ENCODE data around the gene PTP4A1. TPM values are rescaled to one million over a fixed set of nuclear protein-coding genes. Genes with fewer than 3 reads are reported as not detected.

PTP4A1 gene
- total and polyA plus RNA-seq, 2 donors from 2014 or later = 16.5 to 43.7 TPM

DNA sequence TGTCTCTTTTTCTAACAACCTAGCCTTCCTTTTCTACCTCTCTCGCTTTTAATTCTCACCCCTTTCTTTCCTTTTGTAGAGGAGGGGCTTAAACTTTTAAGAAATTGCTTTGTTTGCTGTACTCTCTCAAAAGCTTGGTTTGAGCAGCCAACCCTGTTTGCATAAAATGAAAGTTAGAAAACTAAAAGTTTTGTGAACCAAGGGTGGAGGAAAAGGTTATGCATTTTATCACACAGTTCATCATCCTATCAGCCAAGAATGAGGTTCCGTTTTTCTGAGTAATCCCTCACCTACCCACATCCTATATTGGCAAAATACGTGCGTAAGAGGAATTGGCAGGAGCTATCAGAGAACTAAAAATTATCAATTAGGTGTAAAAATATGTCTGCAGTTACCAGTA, 42.8 kb upstream of the PTP4A1 start:
- no peak overlapping the region for H3K27ac ChIP-seq (ENCODE audit: low read depth in 2 of 2, low read length in 2 of 2)
- FAIRE-seq (no peak), DNase-seq (no peak)
- intact Hi-C loops (cut with DNase I) = no loop called here
- no peaks in the 10 kb centered on the region for H3K9me3 ChIP-seq (ENCODE audit: control insufficient read depth in 2 of 3, insufficient read depth in 1 of 3, low read length in 3 of 3)
- no peaks in the 10 kb centered on the region for H3K36me3 ChIP-seq (ENCODE audit: control insufficient read depth in 2 of 3, insufficient read depth in 3 of 3, low read length in 3 of 3)
- H3K4me3 ChIP-seq (ENCODE audit: low read length in 3 of 3) = no peak overlapping the region
- no peaks in the 10 kb centered on the region for H3K4me1 ChIP-seq (ENCODE audit: control insufficient read depth in 2 of 3, insufficient read depth in 2 of 3, low read depth in 1 of 3, low read length in 3 of 3)
- no peaks in the 10 kb centered on the region for H3K27me3 ChIP-seq (ENCODE audit: control insufficient read depth, insufficient read depth, low read length)
- no peak overlapping the region for H3K9ac ChIP-seq (ENCODE audit: low read length in 3 of 3)
- TF ChIP-seq, protein P1, sequence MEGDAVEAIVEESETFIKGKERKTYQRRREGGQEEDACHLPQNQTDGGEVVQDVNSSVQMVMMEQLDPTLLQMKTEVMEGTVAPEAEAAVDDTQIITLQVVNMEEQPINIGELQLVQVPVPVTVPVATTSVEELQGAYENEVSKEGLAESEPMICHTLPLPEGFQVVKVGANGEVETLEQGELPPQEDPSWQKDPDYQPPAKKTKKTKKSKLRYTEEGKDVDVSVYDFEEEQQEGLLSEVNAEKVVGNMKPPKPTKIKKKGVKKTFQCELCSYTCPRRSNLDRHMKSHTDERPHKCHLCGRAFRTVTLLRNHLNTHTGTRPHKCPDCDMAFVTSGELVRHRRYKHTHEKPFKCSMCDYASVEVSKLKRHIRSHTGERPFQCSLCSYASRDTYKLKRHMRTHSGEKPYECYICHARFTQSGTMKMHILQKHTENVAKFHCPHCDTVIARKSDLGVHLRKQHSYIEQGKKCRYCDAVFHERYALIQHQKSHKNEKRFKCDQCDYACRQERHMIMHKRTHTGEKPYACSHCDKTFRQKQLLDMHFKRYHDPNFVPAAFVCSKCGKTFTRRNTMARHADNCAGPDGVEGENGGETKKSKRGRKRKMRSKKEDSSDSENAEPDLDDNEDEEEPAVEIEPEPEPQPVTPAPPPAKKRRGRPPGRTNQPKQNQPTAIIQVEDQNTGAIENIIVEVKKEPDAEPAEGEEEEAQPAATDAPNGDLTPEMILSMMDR (IDR thresholded peaks at IDR 0.05; ENCODE audit: borderline replicate concordance, extremely low read depth, insufficient read depth) = no peak

DNA sequence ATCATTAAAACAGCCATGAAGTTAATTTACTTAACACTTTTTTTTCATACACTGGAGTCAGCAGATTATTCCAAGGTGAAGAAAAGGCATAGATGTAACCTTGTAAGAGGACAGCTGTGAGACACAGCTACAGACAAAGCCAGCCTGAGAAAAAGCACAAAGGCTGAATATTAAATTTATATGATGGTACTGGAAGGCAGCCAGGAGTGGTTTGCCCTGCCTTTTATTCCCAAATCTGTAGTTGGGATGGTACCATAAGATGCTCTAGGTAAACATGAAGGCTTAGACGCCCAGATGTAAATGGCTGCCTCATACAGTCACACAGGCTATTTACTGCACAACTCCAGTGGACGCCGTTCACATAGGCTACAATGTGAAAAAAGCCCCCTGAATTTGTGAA, 42.1 kb upstream of the PTP4A1 start:
- H3K27me3 ChIP-seq (ENCODE audit: control insufficient read depth, insufficient read depth, low read length) = no peaks in the 10 kb centered on the region
- H3K4me3 ChIP-seq (ENCODE audit: low read length in 3 of 3) = no peak overlapping the region
- no peak for DNase-seq
- no peaks in the 10 kb centered on the region for H3K36me3 ChIP-seq (ENCODE audit: control insufficient read depth in 2 of 3, insufficient read depth in 3 of 3, low read length in 3 of 3)
- H3K27ac ChIP-seq (ENCODE audit: low read depth in 2 of 2, low read length in 2 of 2) = no peak overlapping the region
- H3K9ac ChIP-seq (ENCODE audit: low read length in 3 of 3) = no peak overlapping the region
- TF ChIP-seq, protein P1 (IDR thresholded peaks at IDR 0.05; ENCODE audit: borderline replicate concordance, extremely low read depth, insufficient read depth) = no peak
- no peak for FAIRE-seq
- H3K4me1 ChIP-seq (ENCODE audit: control insufficient read depth in 2 of 3, insufficient read depth in 2 of 3, low read depth in 1 of 3, low read length in 3 of 3) = no peaks in the 10 kb centered on the region
- intact Hi-C loops (cut with DNase I) = no loop called here
- H3K9me3 ChIP-seq (ENCODE audit: control insufficient read depth in 2 of 3, insufficient read depth in 1 of 3, low read length in 3 of 3) = no peaks in the 10 kb centered on the region

DNA sequence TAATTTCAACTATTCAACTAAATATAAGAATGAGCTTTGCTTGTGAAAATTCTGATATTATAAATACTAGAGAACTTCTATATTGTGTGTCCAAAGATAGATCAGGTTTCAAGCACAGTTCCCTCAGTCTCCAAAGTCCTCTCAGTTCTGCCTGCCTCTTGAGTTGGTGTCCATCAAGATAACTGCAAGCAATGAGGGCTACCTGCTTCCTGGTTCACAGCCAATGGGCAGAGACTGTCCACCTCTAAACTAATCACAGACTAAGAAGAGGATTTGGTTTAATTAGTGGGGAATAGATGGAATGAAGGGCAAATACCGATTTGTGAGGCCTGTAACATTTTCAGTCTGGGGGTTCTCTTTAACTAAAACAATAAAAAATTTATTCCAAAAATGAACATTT, 41.3 kb upstream of the PTP4A1 start:
- intact Hi-C loops (cut with DNase I) = no loop called here
- no peaks in the 10 kb centered on the region for H3K9me3 ChIP-seq (ENCODE audit: control insufficient read depth in 2 of 3, insufficient read depth in 1 of 3, low read length in 3 of 3)
- no peak overlapping the region for H3K4me3 ChIP-seq (ENCODE audit: low read length in 3 of 3)
- H3K4me1 ChIP-seq (ENCODE audit: control insufficient read depth in 2 of 3, insufficient read depth in 2 of 3, low read depth in 1 of 3, low read length in 3 of 3) = no peaks in the 10 kb centered on the region
- no peak overlapping the region for H3K27ac ChIP-seq (ENCODE audit: low read depth in 2 of 2, low read length in 2 of 2)
- TF ChIP-seq, protein P1 (IDR thresholded peaks at IDR 0.05; ENCODE audit: borderline replicate concordance, extremely low read depth, insufficient read depth) = no peak
- no peak for DNase-seq
- no peaks in the 10 kb centered on the region for H3K36me3 ChIP-seq (ENCODE audit: control insufficient read depth in 2 of 3, insufficient read depth in 3 of 3, low read length in 3 of 3)
- no peak overlapping the region for H3K9ac ChIP-seq (ENCODE audit: low read length in 3 of 3)
- FAIRE-seq = no peak
- H3K27me3 ChIP-seq (ENCODE audit: control insufficient read depth, insufficient read depth, low read length) = no peaks in the 10 kb centered on the region

DNA sequence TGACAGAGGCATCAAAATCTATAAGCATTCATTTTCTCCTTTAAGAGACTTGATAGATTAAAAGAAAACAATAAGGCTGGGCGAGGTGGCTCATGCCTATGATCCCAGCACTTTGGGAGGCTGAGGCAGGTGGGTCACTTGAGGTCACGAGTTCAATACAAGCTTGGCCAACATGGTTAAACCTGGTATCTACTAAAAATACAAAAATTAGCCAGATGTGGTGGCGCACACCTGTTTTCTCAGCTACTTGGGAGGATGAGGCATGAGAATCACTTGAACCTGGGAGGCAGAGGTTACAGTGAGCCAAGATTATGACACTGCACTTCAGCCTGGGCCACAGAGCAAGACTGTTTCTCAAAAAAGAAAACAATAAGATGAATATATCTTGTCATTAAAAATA, 39.3 kb upstream of the PTP4A1 start:
- H3K36me3 ChIP-seq (ENCODE audit: control insufficient read depth in 2 of 3, insufficient read depth in 3 of 3, low read length in 3 of 3) = no peaks in the 10 kb centered on the region
- H3K9me3 ChIP-seq (ENCODE audit: control insufficient read depth in 2 of 3, insufficient read depth in 1 of 3, low read length in 3 of 3) = no peaks in the 10 kb centered on the region
- no peak overlapping the region for H3K9ac ChIP-seq (ENCODE audit: low read length in 3 of 3)
- no peak overlapping the region for H3K4me3 ChIP-seq (ENCODE audit: low read length in 3 of 3)
- no peaks in the 10 kb centered on the region for H3K27me3 ChIP-seq (ENCODE audit: control insufficient read depth, insufficient read depth, low read length)
- intact Hi-C loops (cut with DNase I) = no loop called here
- TF ChIP-seq, protein P1 (IDR thresholded peaks at IDR 0.05; ENCODE audit: borderline replicate concordance, extremely low read depth, insufficient read depth) = no peak
- FAIRE-seq (no peak), DNase-seq (no peak)
- H3K4me1 ChIP-seq (ENCODE audit: control insufficient read depth in 2 of 3, insufficient read depth in 2 of 3, low read depth in 1 of 3, low read length in 3 of 3) = peaks cover 0 to 5% (median 0%) of the 10 kb centered on the region in 3 donors
- H3K27ac ChIP-seq (ENCODE audit: low read depth in 2 of 2, low read length in 2 of 2) = no peak overlapping the region
